ENCODE data around the gene PAK1.
A peak's percentile ranks its signal among the peaks of the same experiment; 100 is the strongest.
"Not testable (repeated sequence)": the region's sequence is repeated elsewhere in the genome, so short reads cannot be mapped to it uniquely, and the experiment has no call there.

Gene PAK1

GRCh38 chr11:77473801-77474683 is at the start of gene PAK1:
Gene PAK1, minus strand, starts transcription at chr11:77474094. Its CDS starts 81,574 bp downstream, at chr11:77392520.
- DNase-seq, result peak; percentile 96

GRCh38 chr11:77522215-77522614 is 48.3 kb upstream of the PAK1 start:
- DNase-seq, result no peak

GRCh38 chr11:77519847-77520246 is 46.0 kb upstream of the PAK1 start:
- DNase-seq, result no peak

GRCh38 chr11:77518471-77518870 is 44.6 kb upstream of the PAK1 start:
- no peak for DNase-seq

GRCh38 chr11:77517753-77518152 is 43.9 kb upstream of the PAK1 start:
- no peak for DNase-seq

- DNase-seq, result no peak
These were observed 43.3 kb upstream of the PAK1 start for GRCh38 chr11:77517226-77517625.

- no peak for DNase-seq
These were observed 41.6 kb upstream of the PAK1 start for GRCh38 chr11:77515483-77515882.

- no peak for DNase-seq
These were observed 41.2 kb upstream of the PAK1 start for GRCh38 chr11:77515063-77515462.

GRCh38 chr11:77512092-77512491 is 38.2 kb upstream of the PAK1 start:
- no peak for DNase-seq

GRCh38 chr11:77510851-77511250 is 37.0 kb upstream of the PAK1 start:
- DNase-seq, result no peak

GRCh38 chr11:77510095-77510494 is 36.2 kb upstream of the PAK1 start:
- no peak for DNase-seq

GRCh38 chr11:77508019-77508418 is 34.1 kb upstream of the PAK1 start:
- no peak for DNase-seq

GRCh38 chr11:77506857-77507256 is 33.0 kb upstream of the PAK1 start:
- DNase-seq, result no peak

- no peak for DNase-seq
These were observed 32.1 kb upstream of the PAK1 start for GRCh38 chr11:77505956-77506355.

GRCh38 chr11:77503006-77503405 is 29.1 kb upstream of the PAK1 start:
- DNase-seq, result no peak

- no peak for DNase-seq
These were observed 28.5 kb upstream of the PAK1 start for GRCh38 chr11:77502346-77502905.

- no peak for DNase-seq
These were observed 27.9 kb upstream of the PAK1 start for GRCh38 chr11:77501758-77502157.

GRCh38 chr11:77497368-77497767 is 23.5 kb upstream of the PAK1 start:
- DNase-seq, result no peak

- no peak for DNase-seq
These were observed 21.6 kb upstream of the PAK1 start for GRCh38 chr11:77495526-77495925.

GRCh38 chr11:77490035-77490434 is 16.1 kb upstream of the PAK1 start:
- DNase-seq, result not testable (repeated sequence)

- no peak for DNase-seq
These were observed 13.9 kb upstream of the PAK1 start for GRCh38 chr11:77487790-77488189.

GRCh38 chr11:77479746-77480352 is 6.0 kb upstream of the PAK1 start:
- DNase-seq, result no peak

- no peak for DNase-seq
These were observed 1.3 kb upstream of the PAK1 start for GRCh38 chr11:77475206-77475605.

GRCh38 chr11:77474684-77475060 is 778 bp upstream of the PAK1 start:
- DNase-seq, result no peak

All from activated T-cell treated with anti-CD3 and anti-CD28 coated beads, Interleukin-2, amount 50 U/mL, for 1 hour (primary cell).